ENCODE results near the gene MTUS2. TPM values are rescaled to one million over a fixed set of nuclear protein-coding genes. Genes with fewer than 3 reads are reported as not detected.

The MTUS2 gene
- total RNA-seq, 1 donor from 2014 or later, result 0.41 TPM

- Histone ChIP-seq H3K27ac (no peak overlapping the region), H3K27me3 (no peaks in the 10 kb centered on the region), H3K9me3 (no peaks in the 10 kb centered on the region), H3K4me3 (no peak overlapping the region), H3K36me3 (no peaks in the 10 kb centered on the region), H3K4me1 (no peaks in the 10 kb centered on the region)
- no peak for ATAC-seq
- intact Hi-C loops (cut with DNase I), result no loop called here
- no peak for DNase-seq
- no peak for TF ChIP-seq CTCF (IDR thresholded peaks at IDR 0.05)
These were observed 133.7 kb downstream of the MTUS2 start for GRCh38 chr13:28953714-28954418.

GRCh38 chr13:28954419-28954725 is 134.2 kb downstream of the MTUS2 start:
- ATAC-seq (no peak), DNase-seq (no peak)
- no peaks in the 10 kb centered on the region for H3K36me3 ChIP-seq
- H3K27me3 ChIP-seq, result no peaks in the 10 kb centered on the region
- TF ChIP-seq CTCF (IDR thresholded peaks at IDR 0.05), result no peak
- H3K4me3 ChIP-seq, result no peak overlapping the region
- no peaks in the 10 kb centered on the region for H3K9me3 ChIP-seq
- H3K27ac ChIP-seq, result no peak overlapping the region
- intact Hi-C loops (cut with DNase I), result no loop called here
- no peaks in the 10 kb centered on the region for H3K4me1 ChIP-seq

- no peak for ATAC-seq
These were observed 134.7 kb downstream of the MTUS2 start for GRCh38 chr13:28954810-28955209.

GRCh38 chr13:28955264-28955966 is 135.3 kb downstream of the MTUS2 start:
- no peaks in the 10 kb centered on the region for H3K36me3 ChIP-seq
- ATAC-seq (no peak), DNase-seq (no peak)
- H3K27ac ChIP-seq, result no peak overlapping the region
- no peak overlapping the region for H3K4me3 ChIP-seq
- intact Hi-C loops (cut with DNase I), result no loop called here
- no peak for TF ChIP-seq CTCF (IDR thresholded peaks at IDR 0.05)
- H3K27me3 ChIP-seq, result no peaks in the 10 kb centered on the region
- H3K9me3 ChIP-seq, result no peaks in the 10 kb centered on the region
- no peaks in the 10 kb centered on the region for H3K4me1 ChIP-seq

More at GRCh38 chr13:28954810-28955209, 134.7 kb downstream of the MTUS2 start:
- DNase-seq, result no peak
- TF ChIP-seq CTCF (IDR thresholded peaks at IDR 0.05), result no peak
- no peaks in the 10 kb centered on the region for H3K27me3 ChIP-seq
- no peaks in the 10 kb centered on the region for H3K9me3 ChIP-seq
- H3K4me1 ChIP-seq, result no peaks in the 10 kb centered on the region
- H3K27ac ChIP-seq, result no peak overlapping the region
- intact Hi-C loops (cut with DNase I), result no loop called here
- H3K4me3 ChIP-seq, result no peak overlapping the region
- H3K36me3 ChIP-seq, result no peaks in the 10 kb centered on the region

GRCh38 chr13:28958018-28958417 is 137.9 kb downstream of the MTUS2 start:
- H3K36me3 ChIP-seq, result no peaks in the 10 kb centered on the region
- H3K4me3 ChIP-seq, result no peak overlapping the region
- H3K4me1 ChIP-seq, result no peaks in the 10 kb centered on the region
- ATAC-seq (no peak), DNase-seq (no peak)
- no peaks in the 10 kb centered on the region for H3K27me3 ChIP-seq
- intact Hi-C loops (cut with DNase I), result no loop called here
- H3K9me3 ChIP-seq, result no peaks in the 10 kb centered on the region
- no peak overlapping the region for H3K27ac ChIP-seq
- TF ChIP-seq CTCF (IDR thresholded peaks at IDR 0.05), result no peak
